ENCODE results near the gene BAIAP2L1. TPM values are rescaled to one million over a fixed set of nuclear protein-coding genes. Genes with fewer than 3 reads are reported as not detected.

Gene BAIAP2L1
- total and polyA plus RNA-seq, 9 of the 15 experiments (the other 6 are each of a cell fraction or from before 2014, with no cell fraction given), result 4.2 to 29.8 (median 15.5) TPM

- TF ChIP-seq NR3C1 (CRISPR knock-in tag; IDR thresholded peaks at IDR 0.05) (no peak), CREBBP (IDR thresholded peaks at IDR 0.05; ENCODE audit: low read depth, low read length) (no peak), EGR1 (conservative IDR thresholded peaks at IDR 0.05) (peak; percentile 62), FOXK1 (CRISPR knock-in tag; IDR thresholded peaks at IDR 0.05; ENCODE audit: borderline replicate concordance) (0 out of 2 replicates have a peak, but pooled peaks have one; percentile 41), THRAP3 (IDR thresholded peaks at IDR 0.05; ENCODE audit: borderline replicate concordance) (no peak), TFAM (CRISPR knock-in tag; conservative IDR thresholded peaks at IDR 0.05) (no peak), NCOA4 (IDR thresholded peaks at IDR 0.05; ENCODE audit: partially characterized antibody) (no peak), SLC30A9 (CRISPR knock-in tag; IDR thresholded peaks at IDR 0.05) (no peak), KDM4B (IDR thresholded peaks at IDR 0.05; ENCODE audit: borderline replicate concordance in 2 of 2, low read depth in 1 of 2) (no peak), SMAD4 (CRISPR knock-in tag; conservative IDR thresholded peaks at IDR 0.05) (0 out of 2 replicates have a peak, but pooled peaks have one; percentile 18), ATF1 (CRISPR knock-in tag; IDR thresholded peaks at IDR 0.05) (no peak), ATF1 (tag; IDR thresholded peaks at IDR 0.05) (no peak), CUX1 (CRISPR knock-in tag; IDR thresholded peaks at IDR 0.05) (no peak), HDAC8 (tag; IDR thresholded peaks at IDR 0.05) (no peak), CAMTA2 (CRISPR knock-in tag; conservative IDR thresholded peaks at IDR 0.05) (no peak), RNF2 (IDR thresholded peaks at IDR 0.05) (no peak), ZNF668 (CRISPR knock-in tag; IDR thresholded peaks at IDR 0.05) (no peak), NFATC3 (IDR thresholded peaks at IDR 0.05) (no peak), CBX5 (IDR thresholded peaks at IDR 0.05; ENCODE audit: borderline replicate concordance, low read depth) (no peak), NONO (IDR thresholded peaks at IDR 0.05; ENCODE audit: low read depth in 2 of 2, low read length in 1 of 2) (no peak), HIVEP1 (CRISPR knock-in tag; IDR thresholded peaks at IDR 0.05) (no peak), ETV5 (CRISPR knock-in tag; IDR thresholded peaks at IDR 0.05; ENCODE audit: low read depth) (no peak), DMBX1 (CRISPR knock-in tag; IDR thresholded peaks at IDR 0.05; ENCODE audit: borderline replicate concordance) (no peak), SMAD3 (CRISPR knock-in tag; conservative IDR thresholded peaks at IDR 0.05) (no peak), FOXJ2 (tag; IDR thresholded peaks at IDR 0.05) (no peak), CREB1 (IDR thresholded peaks at IDR 0.05) (no peak), CREB1 (CRISPR knock-in tag; IDR thresholded peaks at IDR 0.05) (0 out of 2 replicates have a peak, but pooled peaks have one; percentile 32), POLR2AphosphoS2 (IDR thresholded peaks at IDR 0.05; ENCODE audit: low read length) (no peak)
Measured at GRCh38 chr7:98348726-98349474, 52.0 kb downstream of the BAIAP2L1 start (continued).
